M059J (cell line): ENCODE measurements around the gene OR5H14. TPM values are rescaled to one million over a fixed set of nuclear protein-coding genes. Genes with fewer than 3 reads are reported as not detected.
A peak's percentile ranks its signal among the peaks of the same experiment; 100 is the strongest.

Experiments
- DNase-seq: peaks from one replicate; pipeline ENCODE4 v3.0.0-alpha.2; 2012; ENCODE audit warnings: low read depth
- total RNA-seq: library from RNA; depleted of rRNA; stranded (reverse); fragments of >200 nt; shearing (Covaris generic); gene quantifications from 2 replicates; pipeline ENCODE4 v1.2.3, GENCODE V29; 2014; rRNA removed

Gene OR5H14
- total RNA-seq, 1 experiment from 2014 or later, result not detected

GRCh38 chr3:98199020-98199419, 51.7 kb downstream of the OR5H14 start:
- DNase-seq, result peak; percentile 77

Other genes starting within 250 kb of the OR5H14 start
- gene RIOX2, start 175.0 kb upstream of the OR5H14 start, total RNA-seq, result 22.0 and 23.8 TPM in 2 replicates
- gene GABRR3, start 112.2 kb upstream of the OR5H14 start, total RNA-seq, result not detected in 2 replicates
- not detected in 2 replicates for gene OR5AC2, start 60.3 kb upstream of the OR5H14 start, total RNA-seq
- gene OR5H1, start 16.8 kb upstream of the OR5H14 start, total RNA-seq, result not detected in 2 replicates
- gene OR5H15, start 19.2 kb downstream of the OR5H14 start, total RNA-seq, result not detected in 2 replicates
- gene OR5H6, start 116.8 kb downstream of the OR5H14 start, total RNA-seq, result not detected in 2 replicates
- gene OR5H2, start 135.0 kb downstream of the OR5H14 start, total RNA-seq, result not detected in 2 replicates
- gene OR5K4, start 206.4 kb downstream of the OR5H14 start, total RNA-seq, result not detected in 2 replicates
- not detected in 2 replicates for gene OR5K3, start 243.2 kb downstream of the OR5H14 start, total RNA-seq